HepG2 (cell line): ENCODE measurements around the gene CCDC85C. TPM values are rescaled to one million over a fixed set of nuclear protein-coding genes. Genes with fewer than 3 reads are reported as not detected.

ENCODE experiments used
- ATAC-seq: fragments of 200-7000 bp; cut with Tn5 transposase; 3 replicates; pipeline ENCODE4 v1.9.1; 2020; ENCODE audit warnings: mild to moderate bottlenecking, moderate library complexity
- BruUV-seq: library from RNA; stranded (reverse); fragments of 400-500 nt; replicated peaks from 2 replicates; lab custom pipeline; 2021; lab: Mats Ljungman, UMichigan
- CTCF ChIA-PET: fragments of 300-600 bp; formaldehyde crosslinking; extraction: SDS; loops from one replicate; lab custom pipeline; 2021; ENCODE audit warnings: low total read pairs, inconsistent platforms, low intra/inter-chr PET ratio; lab: Yijun Ruan, JAX
- POLR2A ChIA-PET: fragments of 350-600 bp; sonication (Branson Sonifier 250); formaldehyde crosslinking; loops from one replicate; lab custom pipeline; 2020; ENCODE audit warnings: antibody characterized with exemption, inconsistent platforms; lab: Yijun Ruan, JAX
- DNase-seq: peaks from one replicate; pipeline ENCODE4 v3.0.0-alpha.2; 2015; ENCODE audit warnings: low spot score
- FAIRE-seq: peaks from 3 replicates; lab custom pipeline; 2011; peaks lifted over from hg19 to GRCh38; lab: Jason Lieb, UNC
- H2AFZ ChIP-seq: one replicate; pipeline ENCODE4 v1.6.1; 2011; ENCODE audit warnings: low read length, inconsistent platforms
- H3K27ac ChIP-seq: fragments of 300-600 bp; 3 replicates; pipeline ENCODE4 v1.8.0; 2011; ENCODE audit warnings: mixed run types, mild to moderate bottlenecking, mixed read lengths, low read length, inconsistent platforms; ENCODE audit not compliant: insufficient read depth; ENCODE audit errors: extremely low read length
- H3K27me3 ChIP-seq, 2 experiments: fragments of 200-600 bp in 1 of 2; 2 replicates in 1 of 2; 3 replicates in 1 of 2; pipeline versions ENCODE4 v1.6.0 to v1.8.0; 2011; ENCODE audit warnings: low read length in 2 of 2, mild to moderate bottlenecking in 2 of 2, moderate library complexity in 2 of 2, inconsistent platforms in 1 of 2; ENCODE audit not compliant: insufficient read depth in 2 of 2, control insufficient read depth in 1 of 2
- H3K36me3 ChIP-seq, 2 experiments: fragments of 200-600 bp in 1 of 2; replicated peaks in 1 of 2; 2 replicates in 1 of 2; 3 replicates in 1 of 2; pipeline versions ENCODE4 v1.5.1 to v1.8.0; 2011; ENCODE audit warnings: low read length in 2 of 2, inconsistent platforms in 1 of 2; ENCODE audit not compliant: insufficient read depth in 2 of 2, control insufficient read depth in 1 of 2
- H3K4me1 ChIP-seq: 2 replicates; pipeline ENCODE4 v1.5.1; 2012; ENCODE audit warnings: low read length, inconsistent platforms; ENCODE audit not compliant: insufficient read depth
- H3K4me2 ChIP-seq: 2 replicates; pipeline ENCODE4 v1.6.0; 2011; ENCODE audit warnings: low read depth, low read length, inconsistent platforms
- H3K4me3 ChIP-seq, 3 experiments: fragments of 200-600 bp in 1 of 3; sonication (generic), shearing (Covaris generic) in 1 of 3; replicated peaks in 1 of 3; 2 replicates each; pipeline ENCODE4 v1.5.1; 2011 to 2016; ENCODE audit warnings: low read length in 3 of 3, inconsistent platforms in 2 of 3, low read depth in 2 of 3, mild to moderate bottlenecking in 2 of 3, control low read depth in 1 of 3, mixed read lengths in 1 of 3; ENCODE audit not compliant: insufficient read depth in 1 of 3
- H3K79me2 ChIP-seq: one replicate; pipeline ENCODE4 v1.6.1; 2011; ENCODE audit warnings: low read length, inconsistent platforms; ENCODE audit not compliant: insufficient read depth
- H3K9ac ChIP-seq: 2 replicates; pipeline ENCODE4 v1.6.0; 2011; ENCODE audit warnings: mild to moderate bottlenecking, low read depth, low read length, inconsistent platforms; ENCODE audit not compliant: insufficient read depth
- H3K9me3 ChIP-seq: 2 replicates; pipeline ENCODE4 v1.5.1; 2012; ENCODE audit warnings: mild to moderate bottlenecking, low read length
- H4K20me1 ChIP-seq: 2 replicates; pipeline ENCODE4 v1.6.0; 2011; ENCODE audit warnings: inconsistent platforms, mild to moderate bottlenecking, low read length, moderate library complexity; ENCODE audit not compliant: insufficient read depth
- AHDC1 ChIP-seq: sonication (generic); formaldehyde crosslinking; IDR thresholded peaks from 2 replicates; pipeline ENCODE4 v1.5.1; 2020; ENCODE audit warnings: mild to moderate bottlenecking, missing genetic modification reagents, borderline replicate concordance
- CAMTA2 ChIP-seq: sonication (generic); formaldehyde crosslinking; IDR thresholded peaks from 2 replicates; pipeline ENCODE4 v1.4.0; 2020; ENCODE audit warnings: mild to moderate bottlenecking, missing genetic modification reagents, borderline replicate concordance
- CEBPZ ChIP-seq: IDR thresholded peaks from 2 replicates; pipeline ENCODE4 v1.6.1; 2012; ENCODE audit warnings: low read length, improper control_type of control experiment
- EZH2 ChIP-seq: conservative IDR thresholded peaks from 2 replicates; pipeline ENCODE4 v1.6.1; 2012; ENCODE audit warnings: mild to moderate bottlenecking, low read depth, low read length, moderate library complexity
- FOXP1 ChIP-seq, 2 experiments: fragments of 450-650 bp in 1 of 2; IDR thresholded peaks; 2 replicates each; pipeline ENCODE4 v1.6.1; 2017 to 2018; ENCODE audit warnings: antibody characterized with exemption in 1 of 2
- KMT2B ChIP-seq: IDR thresholded peaks from 2 replicates; pipeline ENCODE4 v1.6.1; 2016; ENCODE audit warnings: missing genetic modification reagents, missing compliant biosample characterization
- RELA ChIP-seq: sonication (generic); formaldehyde crosslinking; IDR thresholded peaks from 2 replicates; pipeline ENCODE4 v1.4.0; 2020; ENCODE audit warnings: missing genetic modification reagents
- SMAD9 ChIP-seq: sonication (generic); formaldehyde crosslinking; IDR thresholded peaks from 2 replicates; pipeline ENCODE4 v1.5.1; 2020; ENCODE audit warnings: mild to moderate bottlenecking, missing genetic modification reagents
- TOE1 ChIP-seq: sonication (generic); formaldehyde crosslinking; IDR thresholded peaks from 2 replicates; pipeline ENCODE4 v1.4.0; 2020; ENCODE audit warnings: mild to moderate bottlenecking, missing genetic modification reagents
- ZNF235 ChIP-seq: sonication (generic); formaldehyde crosslinking; IDR thresholded peaks from 2 replicates; pipeline ENCODE4 v1.8.1; 2023; ENCODE audit warnings: mild to moderate bottlenecking, missing genetic modification reagents, borderline replicate concordance
- ZNF329 ChIP-seq: sonication (generic); formaldehyde crosslinking; IDR thresholded peaks from 2 replicates; pipeline ENCODE4 v1.9.0; 2021; ENCODE audit warnings: low read depth, mild to moderate bottlenecking, missing genetic modification reagents
- ZNF710 ChIP-seq: sonication (generic); formaldehyde crosslinking; IDR thresholded peaks from 2 replicates; pipeline ENCODE4 v1.5.0; 2020; ENCODE audit warnings: mild to moderate bottlenecking, missing genetic modification reagents, borderline replicate concordance
- WGBS: methylation state at CpG from one replicate; pipeline ENCODE4 v1.1.6; 2017; ENCODE audit warnings: low lambda C conversion rate; 5-methylcytosine and 5-hydroxymethylcytosine counted together
- in situ Hi-C: cut with HindIII; loops from 2 replicates; pipeline ENCODE4 v1.10.0; 2017; ENCODE audit warnings: low pct_unique_long_range_greater_than_20kb; ENCODE audit not compliant: extremely low pct_ligation_motif_present
- intact Hi-C: fragments of 100-400 bp; cut with micrococcal nuclease; formaldehyde crosslinking; loops from one replicate; pipeline ENCODE4 v1.10.0; 2022; ENCODE audit not compliant: unreplicated experiment
- polyA plus RNA-seq, 8 experiments: library from polyadenylated mRNA; depleted of rRNA in 3 of 8; stranded (reverse) in 7 of 8; unstranded in 1 of 8; fragments of >200 nt; fragmentation: Illumina TruSeq in 4 of 8; extraction: Trizol in 4 of 8; gene quantifications; 2 replicates each; pipeline versions ENCODE4 v1.2.1 to v1.2.3, GENCODE V29; 2011 to 2016; ENCODE audit warnings: low read depth in 4 of 8, missing spikeins in 1 of 8, mixed read lengths in 1 of 8; ENCODE audit not compliant: insufficient read depth in 1 of 8
- total RNA-seq, 5 experiments: library from RNA; depleted of rRNA; stranded (reverse); fragments of >200 nt; fragmentation: Illumina TruSeq; extraction: Trizol; gene quantifications; 2 replicates each; pipeline ENCODE4 v1.2.3, GENCODE V29; 2016; ENCODE audit warnings: low read depth in 1 of 5

Gene CCDC85C
- total and polyA plus RNA-seq, 2 of the 13 experiments (the other 11 are each of a cell fraction or from before 2014, with no cell fraction given), result 18.8 to 43.8 TPM

- no peak overlapping the region for H3K9ac ChIP-seq
- no peaks in the 10 kb centered on the region for H3K9me3 ChIP-seq
- H2AFZ ChIP-seq, result no peak overlapping the region
- ATAC-seq, result no peak
- H4K20me1 ChIP-seq, result no peaks in the 10 kb centered on the region
- DNase-seq, result no peak
- FAIRE-seq, result no peak
- intact Hi-C loops, result no loop called here
- BruUV-seq, result no TSS peak
- H3K27me3 ChIP-seq, result peaks cover 7 to 44% of the 10 kb centered on the region in 2 experiments; a peak in 3 of 5 replicates
- H3K79me2 ChIP-seq, result no peaks in the 10 kb centered on the region
- no peaks in the 10 kb centered on the region for H3K36me3 ChIP-seq
- ChIA-PET CTCF (no interaction called here), POLR2A (no interaction called here)
- 33% methylated on average over 1 of the region's 3 CpGs for WGBS
- in situ Hi-C loops, result loop anchor here (5.0 kb wide), 1 partner anchor 111 kb away; no protein-coding TSS in a partner anchor
- no peak overlapping the region for H3K27ac ChIP-seq
- H3K4me2 ChIP-seq, result no peak overlapping the region
- no peak overlapping the region for H3K4me3 ChIP-seq
- H3K4me1 ChIP-seq, result peaks cover 16% of the 10 kb centered on the region; the same call in 1 of the 2 replicates
- no peak for TF ChIP-seq SMAD9 (CRISPR knock-in tag)
- no peak for TF ChIP-seq RELA (CRISPR knock-in tag)
- no peak for TF ChIP-seq AHDC1
- no peak for TF ChIP-seq TOE1 (CRISPR knock-in tag)
- TF ChIP-seq ZNF710 (CRISPR knock-in tag), result no peak
- TF ChIP-seq FOXP1 (IDR thresholded peaks at IDR 0.05), result no peak
- no peak for TF ChIP-seq FOXP1 (CRISPR knock-in tag; IDR thresholded peaks at IDR 0.05)
- TF ChIP-seq CEBPZ, result no peak
- TF ChIP-seq CAMTA2 (CRISPR knock-in tag), result no peak
- no peak for TF ChIP-seq ZNF235 (CRISPR knock-in tag)
- no peak for TF ChIP-seq KMT2B
- no peak for TF ChIP-seq EZH2
- TF ChIP-seq ZNF329 (CRISPR knock-in tag), result no peak
These were observed 29.1 kb upstream of the CCDC85C start for GRCh38 chr14:99633141-99633540.
